Endothelial cell of umbilical vein (primary cell): ENCODE measurements around the gene TCF20. TPM values are rescaled to one million over a fixed set of nuclear protein-coding genes. Genes with fewer than 3 reads are reported as not detected.

Experiments used
- BruUV-seq: library from RNA; stranded (reverse); fragments of 400-500 nt; replicated peaks from 2 replicates; lab custom pipeline; 2021; lab: Mats Ljungman, UMichigan
- CTCF ChIA-PET: fragments of 300-600, 350-600 bp; sonication (Branson Sonifier 250); formaldehyde crosslinking; loops from one replicate; lab custom pipeline; 2021; ENCODE audit warnings: antibody characterized with exemption, inconsistent platforms; lab: Charles Lee
- POLR2A ChIA-PET: fragments of 300-600, 350-600 bp; sonication (Branson Sonifier 250); formaldehyde crosslinking; loops from one replicate; lab custom pipeline; 2021; ENCODE audit warnings: antibody characterized with exemption, inconsistent platforms; lab: Charles Lee
- DNase-seq: peaks from one replicate; pipeline ENCODE4 v3.0.0-alpha.2; 2011; ENCODE audit warnings: low read depth, low spot score
- FAIRE-seq: peaks from 2 replicates; lab custom pipeline; 2011; peaks lifted over from hg19 to GRCh38; lab: Jason Lieb, UNC
- H2AFZ ChIP-seq: 2 replicates; pipeline ENCODE4 v1.6.0; 2012; ENCODE audit warnings: low read depth, low read length, control low read depth, inconsistent platforms
- H3K27ac ChIP-seq: 2 replicates; pipeline ENCODE4 v1.5.1; 2011; ENCODE audit warnings: low read depth, mild to moderate bottlenecking, control low read depth, low read length, moderate library complexity; ENCODE audit not compliant: insufficient read depth
- H3K27me3 ChIP-seq, 2 experiments: 2 replicates each; pipeline versions ENCODE4 v1.6.0 to v1.6.1; 2011; ENCODE audit warnings: low read length in 2 of 2, mixed read lengths in 1 of 2; ENCODE audit not compliant: control insufficient read depth in 2 of 2, insufficient read depth in 2 of 2
- H3K36me3 ChIP-seq, 2 experiments: 2 replicates in 1 of 2; 3 replicates in 1 of 2; pipeline ENCODE4 v1.5.1; 2011; ENCODE audit warnings: low read length in 2 of 2, mild to moderate bottlenecking in 1 of 2, moderate library complexity in 1 of 2; ENCODE audit not compliant: control insufficient read depth in 2 of 2, insufficient read depth in 2 of 2; ENCODE audit errors: extremely low read depth in 1 of 2
- H3K4me1 ChIP-seq: 3 replicates; pipeline ENCODE4 v1.5.1; 2011; ENCODE audit warnings: mild to moderate bottlenecking, low read length; ENCODE audit not compliant: control insufficient read depth, insufficient read depth; ENCODE audit errors: extremely low read depth
- H3K4me2 ChIP-seq: 2 replicates; pipeline ENCODE4 v1.6.1; 2011; ENCODE audit warnings: low read length, control low read depth, mixed read lengths; ENCODE audit not compliant: insufficient read depth
- H3K4me3 ChIP-seq, 3 experiments: fragments of 200-600 bp in 1 of 3; sonication (generic), shearing (Covaris generic) in 1 of 3; replicated peaks in 1 of 3; 2 replicates each; pipeline ENCODE4 v1.5.1; 2011 to 2016; ENCODE audit warnings: control low read depth in 3 of 3, low read length in 3 of 3, mild to moderate bottlenecking in 2 of 3, inconsistent platforms in 1 of 3, low read depth in 1 of 3, moderate library complexity in 1 of 3; ENCODE audit not compliant: insufficient read depth in 1 of 3
- H3K79me2 ChIP-seq: 2 replicates; pipeline ENCODE4 v1.6.0; 2012; ENCODE audit warnings: low read length, inconsistent platforms; ENCODE audit not compliant: control insufficient read depth, insufficient read depth
- H3K9ac ChIP-seq: replicated peaks from 2 replicates; pipeline ENCODE3; 2011; ENCODE audit warnings: low read length, control low read depth; ENCODE audit not compliant: insufficient read depth; ENCODE audit errors: extremely low read depth
- H3K9me1 ChIP-seq: replicated peaks from 3 replicates; pipeline ENCODE4 v1.6.0; 2011; ENCODE audit warnings: mild to moderate bottlenecking, low read length; ENCODE audit not compliant: control insufficient read depth, insufficient read depth; ENCODE audit errors: extremely low read depth
- H3K9me3 ChIP-seq: replicated peaks from 2 replicates; pipeline ENCODE4 v1.5.1; 2012; ENCODE audit warnings: low read length, inconsistent platforms; ENCODE audit not compliant: control insufficient read depth, insufficient read depth
- H4K20me1 ChIP-seq: replicated peaks from 2 replicates; pipeline ENCODE3; 2011; ENCODE audit warnings: mild to moderate bottlenecking, low read length; ENCODE audit not compliant: control insufficient read depth, insufficient read depth; ENCODE audit errors: extremely low read depth
- EZH2 ChIP-seq: IDR thresholded peaks from 2 replicates; pipeline ENCODE4 v1.6.1; 2012; ENCODE audit warnings: borderline replicate concordance, low read depth, mild to moderate bottlenecking, moderate library complexity, low read length, inconsistent platforms; ENCODE audit not compliant: severe bottlenecking
- FOS ChIP-seq: IDR thresholded peaks from 2 replicates; pipeline ENCODE4 v1.6.1; 2011; ENCODE audit warnings: mild to moderate bottlenecking, low read length, moderate library complexity, borderline replicate concordance; ENCODE audit not compliant: insufficient read depth
- GATA2 ChIP-seq: IDR thresholded peaks from 2 replicates; pipeline ENCODE4 v1.7.0; 2011; ENCODE audit warnings: low read depth, mild to moderate bottlenecking, moderate library complexity, mixed read lengths, low read length; ENCODE audit not compliant: insufficient read length, insufficient read depth
- JUN ChIP-seq: IDR thresholded peaks from 2 replicates; pipeline ENCODE4 v1.6.1; 2011; ENCODE audit warnings: borderline replicate concordance, low read depth; ENCODE audit not compliant: insufficient read length, insufficient read depth
- MYC ChIP-seq: IDR thresholded peaks from one replicate; pipeline ENCODE4 v1.6.1; 2011; ENCODE audit warnings: mild to moderate bottlenecking, low read depth, low read length
- POLR2A ChIP-seq: IDR thresholded peaks from 2 replicates; pipeline ENCODE4 v1.6.1; 2012; ENCODE audit warnings: low read depth, mild to moderate bottlenecking, control low read depth, low read length
- POLR2AphosphoS5 ChIP-seq: IDR thresholded peaks from 2 replicates; pipeline ENCODE4 v1.6.1; 2012; ENCODE audit warnings: low read depth, mild to moderate bottlenecking, control low read depth, low read length, moderate library complexity; ENCODE audit not compliant: insufficient read depth
- dilution Hi-C: fragments of 300-500 bp; cut with MboI; formaldehyde crosslinking; loops from one replicate; pipeline ENCODE4 v1.15.0; 2019; ENCODE audit warnings: low sequenced_read_pairs; ENCODE audit not compliant: extremely low pct_ligation_motif_present
- intact Hi-C: fragments of 100-400 bp; cut with micrococcal nuclease; formaldehyde crosslinking; loops from one replicate; pipeline ENCODE4 v1.10.0; 2022
- polyA plus RNA-seq, 4 experiments: library from polyadenylated mRNA; depleted of rRNA in 3 of 4; stranded (reverse) in 3 of 4; unstranded in 1 of 4; fragments of >200 nt; gene quantifications; 2 replicates each; pipeline versions ENCODE4 v1.2.1 to v1.2.3, GENCODE V29; 2011 to 2012; ENCODE audit warnings: missing spikeins in 1 of 4
- total RNA-seq: library from RNA; stranded (reverse); gene quantifications from 2 replicates; pipeline ENCODE4 v1.2.3, GENCODE V29; 2021
- TF ChIP-seq, protein P1 (sequence below), 2 donors: IDR thresholded peaks; 1 replicate in 1 of 2; 2 replicates in 1 of 2; pipeline ENCODE4 v1.5.1; 2011; ENCODE audit warnings: low read length in 2 of 2, mild to moderate bottlenecking in 2 of 2, moderate library complexity in 2 of 2, control low read depth in 1 of 2, inconsistent platforms in 1 of 2, low read depth in 1 of 2; ENCODE audit not compliant: insufficient read depth in 1 of 2; ENCODE audit errors: extremely low read depth in 1 of 2
- TF ChIP-seq, protein P2 (sequence below): IDR thresholded peaks from 2 replicates; pipeline ENCODE4 v1.6.1; 2011; ENCODE audit not compliant: insufficient read depth, insufficient read length

TCF20 gene
- total and polyA plus RNA-seq, 2 donors (not counting 3 experiments of a cell fraction or from before 2014, with no cell fraction given) = 11.2 to 36.7 TPM

DNA sequence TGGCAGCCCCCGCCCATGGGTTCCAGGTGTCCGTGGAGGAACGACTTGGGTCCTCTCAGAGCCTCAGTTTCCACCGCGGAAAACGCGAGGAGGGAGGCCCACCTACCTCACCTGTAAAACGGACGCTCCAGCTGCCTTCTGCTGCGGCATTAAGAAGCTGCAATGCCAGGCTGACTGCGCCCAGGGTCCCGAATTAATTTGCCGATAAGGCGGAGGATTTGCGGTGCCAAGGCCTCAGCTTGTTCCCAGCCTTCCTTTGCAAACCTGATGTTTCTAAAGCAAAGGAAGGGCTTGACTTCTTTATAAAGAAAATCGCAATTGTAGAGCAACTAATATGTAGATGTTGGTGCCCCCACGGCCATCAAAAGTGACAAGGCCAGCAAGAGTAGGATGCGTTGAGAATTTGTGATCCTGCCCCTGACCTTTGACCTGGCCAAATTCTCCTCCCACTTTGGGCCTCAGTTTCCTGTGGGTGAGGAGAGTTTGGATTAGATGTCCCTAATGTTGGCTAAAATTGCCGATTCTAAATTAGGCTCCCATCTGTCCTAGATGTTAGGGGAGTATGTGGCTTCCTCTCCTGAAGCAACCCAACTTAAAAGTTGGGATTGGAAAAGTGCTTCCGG is 849 bp upstream of the TCF20 start:
- Histone ChIP-seq H3K36me3 (no peaks in the 10 kb centered on the region), H3K4me1 (peaks cover 7% of the 10 kb centered on the region), H3K9me1 (no peaks in the 10 kb centered on the region), H3K27ac (no peak overlapping the region), H4K20me1 (no peaks in the 10 kb centered on the region), H2AFZ (peak overlapping the region; percentile 80), H3K4me3 (peak overlapping the region in 1 of 3 experiments; percentile 74), H3K79me2 (peaks cover 35% of the 10 kb centered on the region), H3K9me3 (no peaks in the 10 kb centered on the region), H3K9ac (no peak overlapping the region), H3K27me3 (no peaks in the 10 kb centered on the region), H3K4me2 (peak overlapping the region; percentile 35)
- DNase-seq (no peak), FAIRE-seq (no peak)
- POLR2A ChIA-PET = interaction anchor here (0.6 kb wide), 1 partner anchor 321 kb away, joined by 3 read pairs; no protein-coding TSS in a partner anchor
- no TSS peak for BruUV-seq
- intact Hi-C loops = loop anchor here (5.0 to 10.0 kb wide), 2 partner anchors 99 to 163 kb away; partner anchors contain the start of gene NFAM1
- TF ChIP-seq POLR2A (no peak), EZH2 (no peak)
- dilution Hi-C loops = no loop called here
- CTCF ChIA-PET = no interaction called here

DNA sequence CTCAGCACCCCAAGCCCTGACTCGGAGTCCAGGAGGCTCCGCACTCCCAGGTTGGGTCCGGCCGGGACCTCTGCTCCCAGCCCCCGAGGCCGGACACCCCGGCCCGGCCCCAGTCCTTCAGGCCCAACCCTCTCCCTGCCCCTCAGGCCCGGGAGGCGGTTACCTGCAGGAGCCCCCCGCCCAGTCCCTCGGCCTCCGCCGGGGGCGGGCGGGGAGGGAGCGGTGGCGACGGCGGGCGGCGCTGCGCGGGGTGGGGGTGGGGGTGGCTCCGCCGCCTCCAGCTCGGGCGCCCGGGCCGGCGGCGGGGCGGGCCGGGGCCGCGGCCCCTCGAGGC is 310 bp downstream of the TCF20 start:
- ChIA-PET CTCF (no interaction called here), POLR2A (no interaction called here)
- intact Hi-C loops (loop anchor here (5.0 to 10.0 kb wide), 2 partner anchors 98 to 165 kb away; partner anchors contain the start of gene NFAM1), dilution Hi-C loops (no loop called here)
- no TSS peak for BruUV-seq
- Histone ChIP-seq H2AFZ (peak overlapping the region; percentile 60), H3K4me1 (peaks cover 7% of the 10 kb centered on the region), H3K9me1 (no peaks in the 10 kb centered on the region), H3K9me3 (no peaks in the 10 kb centered on the region), H3K36me3 (no peaks in the 10 kb centered on the region), H3K27me3 (no peaks in the 10 kb centered on the region), H4K20me1 (peaks cover 5% of the 10 kb centered on the region), H3K9ac (peak overlapping the region; percentile 82), H3K27ac (peak overlapping the region; percentile 48), H3K79me2 (peaks cover 47% of the 10 kb centered on the region), H3K4me2 (peak overlapping the region; percentile 88), H3K4me3 (peak overlapping the region; percentile 61 to 99 (median 74))
- TF ChIP-seq JUN (no peak), MYC (no peak), GATA2 (no peak), POLR2A (no peak), FOS (no peak), EZH2 (no peak), POLR2AphosphoS5 (no peak)
- TF ChIP-seq, protein P1, sequence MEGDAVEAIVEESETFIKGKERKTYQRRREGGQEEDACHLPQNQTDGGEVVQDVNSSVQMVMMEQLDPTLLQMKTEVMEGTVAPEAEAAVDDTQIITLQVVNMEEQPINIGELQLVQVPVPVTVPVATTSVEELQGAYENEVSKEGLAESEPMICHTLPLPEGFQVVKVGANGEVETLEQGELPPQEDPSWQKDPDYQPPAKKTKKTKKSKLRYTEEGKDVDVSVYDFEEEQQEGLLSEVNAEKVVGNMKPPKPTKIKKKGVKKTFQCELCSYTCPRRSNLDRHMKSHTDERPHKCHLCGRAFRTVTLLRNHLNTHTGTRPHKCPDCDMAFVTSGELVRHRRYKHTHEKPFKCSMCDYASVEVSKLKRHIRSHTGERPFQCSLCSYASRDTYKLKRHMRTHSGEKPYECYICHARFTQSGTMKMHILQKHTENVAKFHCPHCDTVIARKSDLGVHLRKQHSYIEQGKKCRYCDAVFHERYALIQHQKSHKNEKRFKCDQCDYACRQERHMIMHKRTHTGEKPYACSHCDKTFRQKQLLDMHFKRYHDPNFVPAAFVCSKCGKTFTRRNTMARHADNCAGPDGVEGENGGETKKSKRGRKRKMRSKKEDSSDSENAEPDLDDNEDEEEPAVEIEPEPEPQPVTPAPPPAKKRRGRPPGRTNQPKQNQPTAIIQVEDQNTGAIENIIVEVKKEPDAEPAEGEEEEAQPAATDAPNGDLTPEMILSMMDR (IDR thresholded peaks at IDR 0.05; ENCODE audit: extremely low read depth in 1 of 2, insufficient read depth in 1 of 2, low read depth in 1 of 2, low read length in 2 of 2) = no peak
- TF ChIP-seq, protein P2, sequence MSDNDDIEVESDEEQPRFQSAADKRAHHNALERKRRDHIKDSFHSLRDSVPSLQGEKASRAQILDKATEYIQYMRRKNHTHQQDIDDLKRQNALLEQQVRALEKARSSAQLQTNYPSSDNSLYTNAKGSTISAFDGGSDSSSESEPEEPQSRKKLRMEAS = no peak
- DNase-seq = peak; percentile 21
- FAIRE-seq = no peak
